Measurements from ENCODE around the gene SKP2.
A peak's percentile ranks its signal among the peaks of the same experiment; 100 is the strongest.
"Not testable (repeated sequence)": the region's sequence is repeated elsewhere in the genome, so short reads cannot be mapped to it uniquely, and the experiment has no call there.

The SKP2 gene

GRCh38 chr5:36158144-36158543, 6.2 kb downstream of the SKP2 start:
- FAIRE-seq, result no peak

- no peak for FAIRE-seq
Observed at GRCh38 chr5:36160617-36161016, 8.7 kb downstream of the SKP2 start.

DNA sequence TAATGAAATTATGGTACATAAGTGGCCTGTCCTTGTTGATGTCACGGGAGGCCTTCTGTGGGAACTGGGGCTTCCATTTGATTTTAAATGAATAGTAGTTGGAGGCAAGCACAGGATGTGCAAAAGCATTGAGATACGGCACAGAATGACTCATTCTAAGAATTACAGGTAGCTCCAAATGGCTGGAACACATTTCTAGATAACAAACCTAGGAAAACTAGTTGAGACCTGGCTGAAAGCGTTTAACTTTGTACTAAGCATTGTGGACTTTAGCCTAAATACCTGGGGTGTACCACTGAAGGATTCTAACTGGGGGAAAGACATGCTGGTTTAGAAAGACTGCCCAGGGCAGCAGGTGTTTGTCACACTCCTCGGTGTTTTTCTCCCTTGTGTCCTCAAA, 9.4 kb downstream of the SKP2 start:
- FAIRE-seq, result no peak

DNA sequence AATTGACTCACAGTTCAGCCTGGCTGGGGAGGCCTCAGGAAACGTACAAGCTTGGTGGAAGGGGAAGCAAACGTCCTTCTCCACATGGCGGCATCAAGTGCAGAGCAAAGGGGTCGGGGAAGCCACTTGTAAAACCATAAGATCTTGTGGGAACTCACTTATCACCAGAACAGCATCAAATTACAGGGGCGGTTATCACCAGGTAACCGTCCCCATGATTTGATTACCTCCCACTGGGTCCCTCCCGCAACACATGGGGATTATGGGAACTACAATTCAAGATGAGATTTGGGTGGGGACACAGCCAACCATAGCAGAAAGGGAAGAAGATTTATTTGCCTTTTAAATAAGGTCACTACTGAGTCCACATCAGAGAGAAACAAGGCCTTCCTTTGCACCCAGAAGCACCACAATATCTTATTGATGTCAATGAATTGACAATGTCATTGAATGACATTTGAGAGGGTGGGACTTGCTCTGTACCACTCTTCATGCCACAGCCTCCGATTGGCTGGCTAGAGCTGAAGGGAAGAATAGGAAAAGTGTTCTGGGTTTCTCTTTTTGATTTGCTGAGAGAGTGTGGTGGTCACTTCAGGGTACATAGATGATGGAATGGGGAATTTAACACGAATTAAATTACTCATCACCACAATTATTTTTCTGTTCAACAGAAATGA, 11.0 kb downstream of the SKP2 start:
- FAIRE-seq, result no peak

- FAIRE-seq, result no peak
Observed at GRCh38 chr5:36164461-36164860, 12.6 kb downstream of the SKP2 start.

DNA sequence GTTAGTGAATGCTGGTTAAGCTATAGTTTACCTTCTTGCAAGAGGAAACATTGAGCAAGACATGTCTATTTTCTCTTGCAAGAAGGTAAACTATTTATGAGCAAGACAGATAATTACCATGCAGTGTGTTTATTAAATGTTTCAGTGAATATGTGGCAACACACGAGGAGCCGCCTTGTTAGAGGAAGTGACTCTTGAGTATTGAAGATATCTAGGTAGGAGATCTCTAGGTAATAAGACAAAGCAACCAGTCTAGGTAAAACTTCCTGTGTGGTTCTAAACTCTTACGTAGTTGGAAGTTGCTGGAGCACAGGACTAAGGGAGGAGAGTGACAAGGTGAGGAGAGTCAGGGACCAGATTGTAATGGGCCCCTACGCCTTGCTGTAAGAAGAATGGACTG, 16.8 kb downstream of the SKP2 start:
- no peak for FAIRE-seq

DNA sequence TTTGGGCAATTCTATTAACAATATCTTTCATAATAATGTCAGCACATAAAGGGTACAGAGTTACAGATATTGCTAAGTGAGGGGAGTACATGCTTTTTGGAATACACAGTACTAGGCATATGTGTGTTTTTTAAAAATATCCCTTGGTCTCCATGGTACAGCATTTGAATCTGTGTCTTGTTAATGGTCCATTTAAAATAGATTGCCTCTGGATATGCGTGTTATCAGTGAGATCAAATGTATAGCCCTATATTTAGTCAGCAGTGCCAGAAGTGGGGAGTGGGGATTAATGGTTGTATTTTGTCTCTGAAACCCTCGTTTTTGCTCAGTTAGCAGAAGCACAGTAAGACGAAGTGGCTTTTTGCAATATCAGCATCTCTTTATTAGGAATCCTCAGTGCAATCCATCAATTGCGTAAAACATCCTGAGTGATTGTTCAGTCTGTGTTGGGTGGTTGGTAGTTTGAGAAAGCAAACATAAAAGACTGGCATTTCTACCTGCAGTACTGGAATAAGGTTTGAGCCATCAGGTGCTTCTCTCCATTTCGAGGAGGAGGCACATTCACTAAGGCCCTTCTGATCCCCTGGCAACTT, 19.0 kb downstream of the SKP2 start:
- FAIRE-seq, result no peak

DNA sequence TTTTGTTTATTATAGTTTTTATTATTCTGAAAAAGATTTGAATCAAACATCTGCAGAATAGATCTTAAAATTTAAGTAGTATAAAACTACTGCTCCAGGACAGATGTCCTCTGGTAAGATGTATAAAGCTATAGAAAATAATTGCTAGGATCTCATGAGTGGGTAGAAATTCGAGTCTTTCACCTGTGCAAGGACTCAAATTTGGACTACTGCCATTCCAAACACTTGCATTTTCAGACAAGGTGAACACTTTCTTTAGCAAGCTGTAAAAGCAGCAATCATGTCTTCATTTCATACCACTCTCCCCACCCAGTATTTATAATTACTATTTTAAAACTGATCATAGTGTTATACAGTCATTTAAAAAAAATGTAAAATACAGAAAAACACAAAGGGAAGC, 20.7 kb downstream of the SKP2 start:
- FAIRE-seq, result no peak

- FAIRE-seq, result no peak
Observed at GRCh38 chr5:36173426-36173825, 21.5 kb downstream of the SKP2 start.

- no peak for FAIRE-seq
Observed at GRCh38 chr5:36174119-36174518, 22.2 kb downstream of the SKP2 start.

- no peak for FAIRE-seq
Observed at GRCh38 chr5:36175043-36175442, 23.1 kb downstream of the SKP2 start.

DNA sequence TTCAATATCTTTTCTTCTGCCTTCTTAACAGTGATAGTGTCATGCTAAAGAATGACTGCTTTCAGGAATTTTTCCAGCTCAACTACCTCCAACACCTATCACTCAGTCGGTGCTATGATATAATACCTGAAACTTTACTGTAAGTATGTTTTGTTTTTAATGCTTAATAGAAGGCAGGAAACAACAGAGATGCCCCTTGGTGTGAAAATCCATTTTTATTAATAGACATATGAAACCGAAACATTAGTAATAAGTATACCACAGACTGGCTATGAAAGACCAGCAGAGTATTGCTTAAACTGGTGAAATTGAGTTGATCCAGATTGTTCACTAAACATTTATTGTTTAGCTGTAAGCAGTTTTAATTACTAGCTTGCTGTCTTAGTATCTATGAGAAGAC, 25.2 kb downstream of the SKP2 start:
- FAIRE-seq, result no peak

GRCh38 chr5:36177715-36178523, 26.0 kb downstream of the SKP2 start:
- peak; percentile 21 for FAIRE-seq

GRCh38 chr5:36178524-36178890, 26.6 kb downstream of the SKP2 start:
- no peak for FAIRE-seq

- no peak for FAIRE-seq
Observed at GRCh38 chr5:36179950-36180349, 28.0 kb downstream of the SKP2 start.

DNA sequence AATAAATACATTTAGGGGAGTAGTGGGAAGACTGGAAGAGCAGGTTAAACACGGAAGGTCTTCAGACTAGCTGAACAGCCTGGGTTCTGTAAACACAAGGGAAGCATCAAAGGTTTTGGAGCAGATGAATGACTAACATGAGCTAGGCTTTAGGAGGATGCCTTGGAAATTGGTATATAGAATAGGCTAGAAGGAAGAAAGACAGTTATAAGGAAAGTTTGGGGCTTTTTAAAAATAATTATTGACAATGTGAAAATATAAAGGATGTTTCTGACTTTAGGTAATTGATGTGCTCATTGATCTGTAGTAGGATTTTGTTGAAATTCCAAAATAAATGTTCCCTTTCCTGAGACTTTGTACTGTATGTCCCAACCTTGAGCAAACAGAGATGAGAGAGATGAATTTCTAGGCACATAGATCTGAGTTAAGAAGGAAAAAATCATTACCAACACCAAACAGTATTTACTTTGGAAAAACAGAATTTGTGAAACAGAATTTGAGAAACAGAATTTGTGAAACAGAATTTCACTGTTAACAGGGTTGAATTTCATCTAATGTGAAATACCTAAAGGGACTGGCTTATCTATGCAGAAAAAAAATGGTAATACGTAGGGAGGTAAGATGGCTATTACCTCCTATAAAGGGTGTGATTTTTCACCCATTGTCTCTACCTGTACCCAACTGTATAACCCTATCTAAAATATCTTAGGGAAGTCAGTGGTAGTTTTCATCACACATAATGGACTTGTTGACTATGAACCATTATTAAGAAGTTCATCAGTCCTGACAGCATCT, 28.8 kb downstream of the SKP2 start:
- no peak for FAIRE-seq

GRCh38 chr5:36181774-36182173, 29.9 kb downstream of the SKP2 start:
- FAIRE-seq, result no peak

- not testable (repeated sequence) for FAIRE-seq
Observed at GRCh38 chr5:36184408-36184807, 32.5 kb downstream of the SKP2 start.

DNA sequence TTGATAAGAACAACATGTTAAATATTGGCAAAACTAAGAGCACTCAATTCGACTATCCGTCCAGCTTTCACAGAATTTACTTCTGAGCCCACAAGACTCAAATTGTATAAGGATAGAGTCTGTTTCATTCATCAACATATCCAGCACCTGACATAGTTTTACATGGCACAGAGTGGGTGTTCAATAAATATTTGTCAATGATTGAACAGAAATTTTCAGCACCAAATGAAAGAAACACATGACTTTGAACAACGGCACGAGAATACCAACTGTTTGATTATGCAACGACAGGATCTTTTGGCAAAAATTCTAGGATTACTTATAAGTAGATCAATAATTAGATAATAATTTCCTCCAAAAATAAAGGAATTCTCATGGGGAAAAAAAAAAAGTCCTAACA, 41.8 kb downstream of the SKP2 start:
- no peak for FAIRE-seq

- no peak for FAIRE-seq
Observed at GRCh38 chr5:36198281-36198680, 46.4 kb downstream of the SKP2 start.

DNA sequence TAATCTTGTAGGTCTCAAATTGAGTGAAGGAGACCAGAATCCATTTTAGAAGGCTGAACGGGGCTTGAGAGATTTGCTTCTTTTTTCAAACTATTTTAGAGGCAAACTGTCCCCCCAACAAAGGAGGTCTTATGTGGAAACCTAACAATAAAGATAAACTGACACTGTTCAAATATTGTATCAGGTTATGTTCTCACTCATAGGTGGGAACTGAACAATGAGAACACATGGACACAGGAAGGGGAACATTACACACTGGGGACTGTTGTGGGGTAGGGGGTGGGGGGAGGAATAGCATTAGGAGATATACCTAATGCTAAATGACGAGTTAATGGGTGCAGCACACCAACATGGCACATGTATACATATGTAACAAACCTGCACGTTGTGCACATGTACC, 46.9 kb downstream of the SKP2 start:
- FAIRE-seq, result not testable (repeated sequence)

DNA sequence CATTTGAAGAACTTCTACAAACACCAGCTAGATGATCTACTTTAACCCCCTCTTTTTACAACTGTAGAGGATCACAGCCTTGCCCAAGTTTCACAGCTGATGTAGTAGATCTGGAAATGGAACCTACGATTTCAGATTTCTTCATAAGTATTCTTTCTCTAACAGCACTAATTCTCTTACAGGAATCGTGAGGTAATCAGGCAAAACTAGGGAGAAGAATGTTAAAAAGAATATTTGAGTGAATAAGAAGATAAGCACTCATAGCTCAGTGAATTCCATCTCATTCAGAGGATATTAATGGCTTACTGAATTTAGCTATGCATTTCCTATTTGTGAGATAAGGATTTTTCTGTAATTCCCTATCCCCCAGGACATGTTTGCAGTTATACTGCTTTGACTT, 47.7 kb downstream of the SKP2 start:
- no peak for FAIRE-seq

DNA sequence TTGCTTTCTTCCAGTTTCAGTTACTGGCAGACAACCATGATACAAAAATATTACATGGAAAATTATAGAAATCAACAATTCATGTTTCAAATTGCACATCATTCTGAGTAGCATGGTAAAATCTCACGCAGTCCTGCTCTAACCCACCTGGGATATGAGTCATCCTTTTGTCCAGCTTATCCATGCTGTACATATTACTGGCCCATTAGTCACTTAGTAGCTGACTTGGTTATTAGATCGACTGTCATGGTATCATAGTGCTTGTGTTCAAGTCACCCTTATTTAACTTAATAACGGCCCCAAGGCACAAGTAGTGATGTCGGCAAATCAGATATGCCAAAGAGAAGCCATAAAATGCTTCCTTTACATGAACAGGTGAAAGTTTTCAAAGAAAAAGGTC, 48.6 kb downstream of the SKP2 start:
- FAIRE-seq, result no peak
